ENCODE results near the gene MAGI1.
"Not testable (repeated sequence)": the region's sequence is repeated elsewhere in the genome, so short reads cannot be mapped to it uniquely, and the experiment has no call there.

The MAGI1 gene

GRCh38 chr3:65549626-65549959 is 489.1 kb downstream of the MAGI1 start:
- DNase-seq, result no peak

- no peak for DNase-seq
Measured at GRCh38 chr3:65548848-65549625, 489.7 kb downstream of the MAGI1 start.

- no peak for DNase-seq
Measured at GRCh38 chr3:65545429-65545828, 493.3 kb downstream of the MAGI1 start.

GRCh38 chr3:65543391-65543790 is 495.3 kb downstream of the MAGI1 start:
- DNase-seq, result not testable (repeated sequence)

- no peak for DNase-seq
Measured at GRCh38 chr3:65540666-65541065, 498.1 kb downstream of the MAGI1 start.

- no peak for DNase-seq
Measured at GRCh38 chr3:65539616-65540015, 499.1 kb downstream of the MAGI1 start.

- no peak for DNase-seq
Measured at GRCh38 chr3:65538101-65538500, 500.6 kb downstream of the MAGI1 start.

GRCh38 chr3:65537109-65537508 is 501.6 kb downstream of the MAGI1 start:
- no peak for DNase-seq

- DNase-seq, result no peak
Measured at GRCh38 chr3:65535260-65535659, 503.5 kb downstream of the MAGI1 start.

- no peak for DNase-seq
Measured at GRCh38 chr3:65534805-65535204, 503.9 kb downstream of the MAGI1 start.

- DNase-seq, result no peak
Measured at GRCh38 chr3:65532749-65533148, 506.0 kb downstream of the MAGI1 start.

GRCh38 chr3:65532215-65532614 is 506.5 kb downstream of the MAGI1 start:
- no peak for DNase-seq

GRCh38 chr3:65531499-65531898 is 507.2 kb downstream of the MAGI1 start:
- no peak for DNase-seq

GRCh38 chr3:65526656-65527055 is 512.1 kb downstream of the MAGI1 start:
- DNase-seq, result no peak

- DNase-seq, result no peak
Measured at GRCh38 chr3:65524584-65524983, 514.1 kb downstream of the MAGI1 start.

GRCh38 chr3:65523878-65524277 is 514.8 kb downstream of the MAGI1 start:
- no peak for DNase-seq

- DNase-seq, result no peak
Measured at GRCh38 chr3:65521032-65521431, 517.7 kb downstream of the MAGI1 start.

- DNase-seq, result no peak
Measured at GRCh38 chr3:65516998-65517397, 521.7 kb downstream of the MAGI1 start.

- DNase-seq, result not testable (repeated sequence)
Measured at GRCh38 chr3:65514317-65514716, 524.4 kb downstream of the MAGI1 start.

GRCh38 chr3:65509423-65509794 is 529.3 kb downstream of the MAGI1 start:
- DNase-seq, result not testable (repeated sequence)

GRCh38 chr3:65508750-65509422 is 529.8 kb downstream of the MAGI1 start:
- DNase-seq, result no peak

GRCh38 chr3:65507437-65507836 is 531.3 kb downstream of the MAGI1 start:
- DNase-seq, result no peak

GRCh38 chr3:65503776-65504175 is 534.9 kb downstream of the MAGI1 start:
- no peak for DNase-seq

- DNase-seq, result no peak
Measured at GRCh38 chr3:65502526-65502925, 536.2 kb downstream of the MAGI1 start.

All from cortex of kidney (tissue), 1 donor.